Ishikawa (cell line): Measurements from ENCODE around the gene AP3S1.

Experiments used
- TEAD4 ChIP-seq: IDR thresholded peaks from 2 replicates; pipeline ENCODE4 v1.6.1; 2012
- ZBTB7A ChIP-seq: IDR thresholded peaks from 2 replicates; pipeline ENCODE4 v1.6.1; 2012; ENCODE audit warnings: low read depth

DNA sequence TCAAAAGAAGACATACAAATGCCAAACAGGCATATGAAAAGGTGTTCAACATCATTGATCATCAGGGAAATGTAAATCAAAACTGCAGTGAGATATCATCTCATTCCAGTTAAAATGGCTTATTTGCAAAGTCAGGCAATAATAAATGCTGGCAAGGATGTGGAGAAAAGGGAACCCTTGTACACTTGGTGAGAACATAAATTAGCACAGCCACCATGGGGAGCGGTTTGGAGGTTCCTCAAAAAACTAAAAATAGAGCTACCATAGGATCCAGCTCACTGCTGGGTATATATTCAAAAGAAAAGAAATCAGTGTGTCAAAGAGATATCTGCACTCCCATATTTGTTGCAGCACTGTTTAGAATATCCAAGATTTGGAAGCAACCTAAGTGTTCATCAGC, 50.3 kb downstream of the AP3S1 start:
- no peak for TF ChIP-seq ZBTB7A
- TF ChIP-seq TEAD4: no peak
